Chondrocyte (in vitro differentiated cells): ENCODE measurements around the gene ZNF561. TPM values are rescaled to one million over a fixed set of nuclear protein-coding genes. Genes with fewer than 3 reads are reported as not detected.

Experiments
- DNase-seq: peaks from one replicate; pipeline ENCODE4 v3.0.0; 2021; ENCODE audit warnings: mixed read lengths, low spot score
- H3K27ac Mint-ChIP-seq: one replicate; pipeline ENCODE4 v1.8.0; 2021; ENCODE audit warnings: mild to moderate bottlenecking, moderate library complexity, mixed read lengths; ENCODE audit not compliant: unreplicated experiment
- H3K27me3 Mint-ChIP-seq: 2 replicates; pipeline ENCODE4 v1.8.0; 2021; ENCODE audit warnings: low read depth, mixed read lengths
- H3K36me3 Mint-ChIP-seq: 2 replicates; pipeline ENCODE4 v1.8.0; 2021; ENCODE audit warnings: low read depth, mixed read lengths
- H3K4me1 Mint-ChIP-seq: 2 replicates; pipeline ENCODE4 v1.8.0; 2021; ENCODE audit warnings: low read depth, mild to moderate bottlenecking, mixed read lengths
- H3K4me3 Mint-ChIP-seq: one replicate; pipeline ENCODE4 v1.8.0; 2021; ENCODE audit warnings: mild to moderate bottlenecking, moderate library complexity, mixed read lengths; ENCODE audit not compliant: unreplicated experiment
- H3K9me3 Mint-ChIP-seq: 2 replicates; pipeline ENCODE4 v1.8.0; 2021; ENCODE audit warnings: low read depth, mixed read lengths
- total RNA-seq: library from RNA; stranded (reverse); gene quantifications from 3 replicates; pipeline ENCODE4 v1.2.1, GENCODE V29; 2021
- TF ChIP-seq, protein P1 (sequence below): fragments of 200-600 bp; sonication (generic); IDR thresholded peaks from 2 replicates; pipeline ENCODE4 v1.5.0; 2021; ENCODE audit warnings: antibody characterized with exemption, mild to moderate bottlenecking, moderate library complexity

ZNF561 gene
- total RNA-seq, 1 donor from 2014 or later: 51.3 TPM

GRCh38 chr19:9636018-9636417, 15.0 kb upstream of the ZNF561 start:
- TF ChIP-seq, protein P1, sequence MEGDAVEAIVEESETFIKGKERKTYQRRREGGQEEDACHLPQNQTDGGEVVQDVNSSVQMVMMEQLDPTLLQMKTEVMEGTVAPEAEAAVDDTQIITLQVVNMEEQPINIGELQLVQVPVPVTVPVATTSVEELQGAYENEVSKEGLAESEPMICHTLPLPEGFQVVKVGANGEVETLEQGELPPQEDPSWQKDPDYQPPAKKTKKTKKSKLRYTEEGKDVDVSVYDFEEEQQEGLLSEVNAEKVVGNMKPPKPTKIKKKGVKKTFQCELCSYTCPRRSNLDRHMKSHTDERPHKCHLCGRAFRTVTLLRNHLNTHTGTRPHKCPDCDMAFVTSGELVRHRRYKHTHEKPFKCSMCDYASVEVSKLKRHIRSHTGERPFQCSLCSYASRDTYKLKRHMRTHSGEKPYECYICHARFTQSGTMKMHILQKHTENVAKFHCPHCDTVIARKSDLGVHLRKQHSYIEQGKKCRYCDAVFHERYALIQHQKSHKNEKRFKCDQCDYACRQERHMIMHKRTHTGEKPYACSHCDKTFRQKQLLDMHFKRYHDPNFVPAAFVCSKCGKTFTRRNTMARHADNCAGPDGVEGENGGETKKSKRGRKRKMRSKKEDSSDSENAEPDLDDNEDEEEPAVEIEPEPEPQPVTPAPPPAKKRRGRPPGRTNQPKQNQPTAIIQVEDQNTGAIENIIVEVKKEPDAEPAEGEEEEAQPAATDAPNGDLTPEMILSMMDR: no peak
- H3K4me1 Mint-ChIP-seq: no peaks in the 10 kb centered on the region
- no peak overlapping the region for H3K27ac Mint-ChIP-seq
- H3K9me3 Mint-ChIP-seq: no peaks in the 10 kb centered on the region
- no peak for DNase-seq
- no peak overlapping the region for H3K4me3 Mint-ChIP-seq
- no peaks in the 10 kb centered on the region for H3K27me3 Mint-ChIP-seq
- peaks cover 23% of the 10 kb centered on the region for H3K36me3 Mint-ChIP-seq

- Mint-ChIP-seq H3K9me3 (no peaks in the 10 kb centered on the region), H3K4me3 (no peak overlapping the region), H3K27ac (no peak overlapping the region), H3K36me3 (peaks cover 13% of the 10 kb centered on the region), H3K27me3 (no peaks in the 10 kb centered on the region), H3K4me1 (peaks cover 15% of the 10 kb centered on the region)
- DNase-seq: no peak
- TF ChIP-seq, protein P1: no peak
Measured at GRCh38 chr19:9627856-9628255, 6.8 kb upstream of the ZNF561 start.

DNA sequence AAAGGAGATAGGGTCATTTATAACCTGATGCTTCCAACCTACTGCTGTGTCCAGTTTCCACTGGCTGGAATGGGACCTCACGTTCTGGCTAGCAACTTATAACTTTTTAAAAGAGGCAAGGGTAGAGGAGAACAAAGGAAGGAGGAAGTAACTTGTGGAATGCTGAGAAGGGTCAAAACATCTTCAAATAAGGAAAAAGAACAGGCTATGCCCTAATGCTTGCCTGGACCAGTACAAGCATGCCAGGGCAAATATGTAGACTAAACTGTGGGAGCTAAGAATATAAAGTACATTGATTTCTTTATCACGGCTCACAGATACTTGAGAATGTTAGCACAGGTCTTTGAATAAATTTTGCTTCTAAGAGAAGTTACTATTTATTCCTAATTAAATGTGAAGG, 1.5 kb upstream of the ZNF561 start:
- DNase-seq: no peak
- Mint-ChIP-seq H3K9me3 (no peaks in the 10 kb centered on the region), H3K4me3 (peak overlapping the region; percentile 59), H3K27ac (peak overlapping the region; percentile 89), H3K4me1 (peaks cover 40% of the 10 kb centered on the region), H3K27me3 (no peaks in the 10 kb centered on the region), H3K36me3 (peaks cover 17% of the 10 kb centered on the region)
- TF ChIP-seq, protein P1: no peak

GRCh38 chr19:9620842-9621155, 233 bp downstream of the ZNF561 start:
- no peak for DNase-seq
- H3K27ac Mint-ChIP-seq: peak overlapping the region; percentile 100
- TF ChIP-seq, protein P1: no peak
- peak overlapping the region; percentile 99 for H3K4me3 Mint-ChIP-seq
- peaks cover 37% of the 10 kb centered on the region for H3K4me1 Mint-ChIP-seq
- H3K36me3 Mint-ChIP-seq: peaks cover 25% of the 10 kb centered on the region
- H3K9me3 Mint-ChIP-seq: no peaks in the 10 kb centered on the region
- H3K27me3 Mint-ChIP-seq: no peaks in the 10 kb centered on the region

DNA sequence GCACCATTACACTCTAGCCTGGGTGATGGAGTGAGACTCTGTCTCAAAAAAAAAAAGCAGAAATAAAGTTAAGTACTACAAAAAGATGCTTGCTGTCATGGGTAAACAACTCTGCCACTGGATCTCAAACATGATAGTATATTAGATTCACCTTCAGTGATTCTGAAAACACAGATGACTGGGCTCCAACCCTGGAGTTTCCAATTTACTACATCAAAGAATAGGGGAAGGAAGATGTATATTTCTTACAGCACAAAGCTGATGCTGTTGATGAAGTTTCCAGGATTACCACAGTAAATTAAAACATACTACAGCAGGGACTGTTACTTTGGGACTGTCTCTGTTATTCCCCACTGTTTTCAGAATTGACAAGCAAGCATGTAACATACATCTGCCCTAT, 5.2 kb downstream of the ZNF561 start:
- DNase-seq: no peak
- H3K27me3 Mint-ChIP-seq: no peaks in the 10 kb centered on the region
- peaks cover 61% of the 10 kb centered on the region for H3K36me3 Mint-ChIP-seq
- H3K4me3 Mint-ChIP-seq: no peak overlapping the region
- TF ChIP-seq, protein P1: no peak
- peaks cover 7% of the 10 kb centered on the region for H3K9me3 Mint-ChIP-seq
- no peak overlapping the region for H3K27ac Mint-ChIP-seq
- peaks cover 13% of the 10 kb centered on the region for H3K4me1 Mint-ChIP-seq
